ENCODE measurements around the gene NOC4L. TPM values are rescaled to one million over a fixed set of nuclear protein-coding genes. Genes with fewer than 3 reads are reported as not detected.

Gene NOC4L
- total RNA-seq, 3 donors from 2014 or later: 10.1 to 14.3 (median 11.1) TPM

DNA sequence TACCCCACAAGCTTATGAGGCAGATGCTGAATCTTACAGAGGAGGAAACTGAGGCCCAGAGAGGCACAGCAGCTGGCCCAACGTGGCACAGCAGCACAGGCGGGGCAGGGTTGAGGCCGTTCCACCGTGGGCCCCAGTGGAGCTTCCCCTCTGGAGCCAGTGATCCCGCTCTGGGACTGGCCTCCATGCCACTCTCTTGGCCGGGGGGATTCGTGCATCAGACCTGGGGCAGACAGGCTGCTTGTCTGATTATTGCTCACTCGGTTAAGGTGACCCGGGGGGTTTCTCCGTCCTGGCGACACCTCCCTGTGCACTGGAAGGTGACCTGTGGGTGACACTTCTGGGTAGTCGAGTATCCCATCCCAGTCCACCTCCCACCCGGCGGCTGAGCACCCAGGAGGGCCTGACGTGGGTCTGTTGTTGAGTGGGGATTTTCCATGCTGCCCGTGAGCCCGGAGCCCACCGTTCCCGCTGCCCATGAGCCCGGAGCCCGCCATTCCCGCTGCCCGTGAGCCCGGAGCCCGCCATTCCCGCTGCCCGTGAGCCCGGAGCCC lies 27.8 kb downstream of the NOC4L start:
- no peak for DNase-seq (ENCODE audit: low spot score in 2 of 2)
- TF ChIP-seq, protein P1, sequence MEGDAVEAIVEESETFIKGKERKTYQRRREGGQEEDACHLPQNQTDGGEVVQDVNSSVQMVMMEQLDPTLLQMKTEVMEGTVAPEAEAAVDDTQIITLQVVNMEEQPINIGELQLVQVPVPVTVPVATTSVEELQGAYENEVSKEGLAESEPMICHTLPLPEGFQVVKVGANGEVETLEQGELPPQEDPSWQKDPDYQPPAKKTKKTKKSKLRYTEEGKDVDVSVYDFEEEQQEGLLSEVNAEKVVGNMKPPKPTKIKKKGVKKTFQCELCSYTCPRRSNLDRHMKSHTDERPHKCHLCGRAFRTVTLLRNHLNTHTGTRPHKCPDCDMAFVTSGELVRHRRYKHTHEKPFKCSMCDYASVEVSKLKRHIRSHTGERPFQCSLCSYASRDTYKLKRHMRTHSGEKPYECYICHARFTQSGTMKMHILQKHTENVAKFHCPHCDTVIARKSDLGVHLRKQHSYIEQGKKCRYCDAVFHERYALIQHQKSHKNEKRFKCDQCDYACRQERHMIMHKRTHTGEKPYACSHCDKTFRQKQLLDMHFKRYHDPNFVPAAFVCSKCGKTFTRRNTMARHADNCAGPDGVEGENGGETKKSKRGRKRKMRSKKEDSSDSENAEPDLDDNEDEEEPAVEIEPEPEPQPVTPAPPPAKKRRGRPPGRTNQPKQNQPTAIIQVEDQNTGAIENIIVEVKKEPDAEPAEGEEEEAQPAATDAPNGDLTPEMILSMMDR (IDR thresholded peaks at IDR 0.05): no peak
- no peak for TF ChIP-seq POLR2AphosphoS5 (IDR thresholded peaks at IDR 0.05)
- no peak for TF ChIP-seq POLR2A (IDR thresholded peaks at IDR 0.05)
- no peaks in the 10 kb centered on the region for H3K36me3 ChIP-seq
- no peak overlapping the region for H3K4me3 ChIP-seq
- H3K27ac ChIP-seq: no peak overlapping the region
- H3K4me1 ChIP-seq: no peaks in the 10 kb centered on the region
- peaks cover 5 to 82% of the 10 kb centered on the region in 2 donors for H3K27me3 ChIP-seq
- intact Hi-C loops (cut with DNase I; ENCODE audit: low total_unique reads): no loop called here
- no peaks in the 10 kb centered on the region for H3K9me3 ChIP-seq

- Histone ChIP-seq H3K4me3 (no peak overlapping the region), H3K27me3 (peaks cover 5 to 86% of the 10 kb centered on the region in 2 donors), H3K36me3 (no peaks in the 10 kb centered on the region), H3K27ac (no peak overlapping the region), H3K4me1 (no peaks in the 10 kb centered on the region), H3K9me3 (no peaks in the 10 kb centered on the region)
- TF ChIP-seq POLR2AphosphoS5 (IDR thresholded peaks at IDR 0.05) (no peak), POLR2A (IDR thresholded peaks at IDR 0.05) (no peak)
- TF ChIP-seq, protein P1 (IDR thresholded peaks at IDR 0.05): no peak
- intact Hi-C loops (cut with DNase I; ENCODE audit: low total_unique reads): no loop called here
- DNase-seq (ENCODE audit: low spot score in 2 of 2): no peak
These were observed 28.4 kb downstream of the NOC4L start for GRCh38 chr12:132172619-132173018.

DNA sequence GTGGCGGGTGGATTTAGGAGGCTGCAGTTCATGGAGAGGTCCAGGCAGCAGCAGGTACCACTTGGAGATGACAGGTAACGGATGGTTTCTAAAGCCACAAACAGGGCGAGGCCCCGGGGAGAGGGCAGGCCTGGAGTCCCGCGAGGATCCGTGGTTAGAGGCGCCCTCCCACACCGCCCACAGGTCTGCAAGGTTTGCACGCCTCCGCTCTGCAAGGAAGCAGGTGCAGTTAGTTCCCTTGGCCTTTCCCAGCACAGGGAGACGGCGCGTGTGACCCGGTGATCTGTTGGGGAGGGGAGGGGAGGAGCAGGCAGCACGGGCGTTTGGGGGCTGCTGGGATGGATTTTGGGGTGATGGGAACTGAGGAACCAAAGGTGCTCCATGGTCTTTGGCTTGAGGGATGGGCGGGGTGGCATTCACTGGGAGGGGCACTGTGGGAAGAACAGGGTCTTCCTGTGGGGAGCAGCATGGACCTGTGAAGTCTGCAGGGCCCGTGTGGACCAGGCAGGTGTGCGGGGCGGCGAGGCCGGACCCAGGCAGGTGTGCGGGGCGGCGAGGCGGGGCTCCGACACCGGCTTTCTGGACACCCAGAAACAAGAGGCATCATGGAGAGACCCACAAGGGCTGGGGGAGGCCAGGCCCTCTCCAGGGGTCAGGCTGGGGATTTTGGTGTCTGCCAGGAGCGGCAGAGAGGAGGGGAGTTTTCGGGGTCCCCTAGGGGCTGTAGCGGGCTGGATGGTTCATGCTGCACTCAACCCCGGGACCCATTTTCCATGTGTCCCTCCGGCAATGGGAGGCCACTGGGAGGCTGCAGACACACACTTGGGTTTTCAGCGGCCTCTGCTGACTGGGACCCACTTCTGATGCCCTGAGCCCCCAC lies 29.1 kb downstream of the NOC4L start:
- no peaks in the 10 kb centered on the region for H3K9me3 ChIP-seq
- H3K27me3 ChIP-seq: peaks cover 5 to 89% of the 10 kb centered on the region in 2 donors
- intact Hi-C loops (cut with DNase I; ENCODE audit: low total_unique reads): no loop called here
- H3K4me1 ChIP-seq: no peaks in the 10 kb centered on the region
- no peak for TF ChIP-seq POLR2AphosphoS5 (IDR thresholded peaks at IDR 0.05)
- TF ChIP-seq, protein P1 (IDR thresholded peaks at IDR 0.05): no peak
- no peak for TF ChIP-seq POLR2A (IDR thresholded peaks at IDR 0.05)
- no peak overlapping the region for H3K4me3 ChIP-seq
- no peak overlapping the region for H3K27ac ChIP-seq
- H3K36me3 ChIP-seq: no peaks in the 10 kb centered on the region
- DNase-seq (ENCODE audit: low spot score in 2 of 2): no peak

DNA sequence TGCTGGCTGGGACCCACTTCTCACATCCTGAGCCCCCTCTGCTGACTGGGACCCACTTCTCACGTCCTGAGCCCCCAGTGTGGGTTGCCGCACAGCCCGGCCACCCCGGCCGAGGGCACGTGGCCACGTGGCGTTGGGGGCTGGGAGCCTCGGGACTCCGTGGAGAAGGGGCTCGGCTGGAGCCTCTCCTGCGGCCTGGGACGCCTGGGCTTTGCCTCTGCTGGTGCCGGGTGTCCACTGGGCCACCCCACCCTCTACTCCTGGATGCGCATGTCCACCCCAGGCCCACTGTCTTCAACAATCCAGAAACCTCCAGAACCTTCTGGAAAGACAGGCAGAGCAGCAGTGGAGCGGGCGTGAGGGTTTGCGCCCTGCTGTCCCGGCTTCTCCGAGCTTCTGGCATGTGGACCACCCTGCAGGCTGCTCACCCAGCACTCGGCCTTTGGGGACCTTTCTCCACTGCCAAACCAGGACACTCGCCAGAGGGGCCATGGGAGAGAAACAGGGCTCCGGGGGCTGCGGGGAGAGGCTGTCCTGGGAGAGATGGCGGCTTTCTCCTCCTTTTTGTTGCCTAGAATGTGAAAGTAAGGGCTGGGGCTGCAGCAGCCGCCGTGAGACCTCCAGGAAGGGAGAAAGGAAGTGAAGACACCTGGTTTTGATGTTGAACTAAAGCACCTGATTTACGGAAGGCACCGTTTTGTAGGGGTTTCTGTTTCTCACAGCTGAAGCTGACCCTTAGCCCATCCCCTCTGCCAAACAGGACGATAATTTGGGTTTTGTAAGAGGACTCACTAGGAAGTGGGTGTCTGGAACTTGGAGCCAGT lies 30.0 kb downstream of the NOC4L start:
- Histone ChIP-seq H3K27me3 (peaks cover 5 to 90% of the 10 kb centered on the region in 2 donors), H3K9me3 (no peaks in the 10 kb centered on the region), H3K36me3 (no peaks in the 10 kb centered on the region), H3K27ac (no peak overlapping the region), H3K4me1 (no peaks in the 10 kb centered on the region), H3K4me3 (no peak overlapping the region)
- DNase-seq (ENCODE audit: low spot score in 2 of 2): no peak
- intact Hi-C loops (cut with DNase I; ENCODE audit: low total_unique reads): no loop called here
- TF ChIP-seq, protein P1 (IDR thresholded peaks at IDR 0.05): no peak
- TF ChIP-seq POLR2A (IDR thresholded peaks at IDR 0.05) (no peak), POLR2AphosphoS5 (IDR thresholded peaks at IDR 0.05) (no peak)

All from breast epithelium (tissue), 4 donors.